ENCODE results near the gene CTTNBP2NL. TPM values are rescaled to one million over a fixed set of nuclear protein-coding genes. Genes with fewer than 3 reads are reported as not detected.

CTTNBP2NL gene
- total RNA-seq, 1 donor from 2014 or later = 47.9 TPM

DNA sequence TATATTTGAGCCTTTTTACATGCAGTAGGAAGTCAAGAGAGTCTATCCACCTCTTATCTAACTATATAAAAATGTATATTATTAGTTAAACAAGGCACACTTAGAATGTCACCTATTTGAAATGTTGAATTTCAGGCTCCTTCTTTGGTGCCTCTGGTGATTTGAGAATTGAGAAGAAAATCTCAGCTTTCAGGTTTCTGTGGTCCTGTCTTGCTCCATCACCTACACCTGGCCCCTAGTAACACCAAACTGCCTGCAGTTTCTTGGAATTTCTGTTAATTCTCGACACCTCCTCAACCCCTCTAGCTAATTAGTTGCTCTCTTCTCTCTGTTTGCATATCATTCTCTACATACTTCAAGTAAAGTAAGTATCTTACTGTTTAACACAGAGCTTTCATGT lies 57.9 kb downstream of the CTTNBP2NL start:
- Mint-ChIP-seq H3K27ac (no peak overlapping the region), H3K4me1 (ENCODE audit: unreplicated experiment) (no peaks in the 10 kb centered on the region), H3K9me3 (no peaks in the 10 kb centered on the region), H3K36me3 (peaks cover 37% of the 10 kb centered on the region), H3K27me3 (no peaks in the 10 kb centered on the region), H3K4me3 (no peak overlapping the region)
- no peak for DNase-seq (ENCODE audit: extremely low spot score, unreplicated experiment)
- TF ChIP-seq, protein P1, sequence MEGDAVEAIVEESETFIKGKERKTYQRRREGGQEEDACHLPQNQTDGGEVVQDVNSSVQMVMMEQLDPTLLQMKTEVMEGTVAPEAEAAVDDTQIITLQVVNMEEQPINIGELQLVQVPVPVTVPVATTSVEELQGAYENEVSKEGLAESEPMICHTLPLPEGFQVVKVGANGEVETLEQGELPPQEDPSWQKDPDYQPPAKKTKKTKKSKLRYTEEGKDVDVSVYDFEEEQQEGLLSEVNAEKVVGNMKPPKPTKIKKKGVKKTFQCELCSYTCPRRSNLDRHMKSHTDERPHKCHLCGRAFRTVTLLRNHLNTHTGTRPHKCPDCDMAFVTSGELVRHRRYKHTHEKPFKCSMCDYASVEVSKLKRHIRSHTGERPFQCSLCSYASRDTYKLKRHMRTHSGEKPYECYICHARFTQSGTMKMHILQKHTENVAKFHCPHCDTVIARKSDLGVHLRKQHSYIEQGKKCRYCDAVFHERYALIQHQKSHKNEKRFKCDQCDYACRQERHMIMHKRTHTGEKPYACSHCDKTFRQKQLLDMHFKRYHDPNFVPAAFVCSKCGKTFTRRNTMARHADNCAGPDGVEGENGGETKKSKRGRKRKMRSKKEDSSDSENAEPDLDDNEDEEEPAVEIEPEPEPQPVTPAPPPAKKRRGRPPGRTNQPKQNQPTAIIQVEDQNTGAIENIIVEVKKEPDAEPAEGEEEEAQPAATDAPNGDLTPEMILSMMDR (conservative IDR thresholded peaks at IDR 0.05) = no peak

GRCh38 chr1:112454316-112454715 lies 58.3 kb downstream of the CTTNBP2NL start:
- H3K9me3 Mint-ChIP-seq = no peaks in the 10 kb centered on the region
- no peak overlapping the region for H3K4me3 Mint-ChIP-seq
- no peak for DNase-seq (ENCODE audit: extremely low spot score, unreplicated experiment)
- peaks cover 2% of the 10 kb centered on the region for H3K4me1 Mint-ChIP-seq (ENCODE audit: unreplicated experiment)
- TF ChIP-seq, protein P1 (conservative IDR thresholded peaks at IDR 0.05) = no peak
- H3K36me3 Mint-ChIP-seq = peaks cover 34% of the 10 kb centered on the region
- no peak overlapping the region for H3K27ac Mint-ChIP-seq
- H3K27me3 Mint-ChIP-seq = no peaks in the 10 kb centered on the region

DNA sequence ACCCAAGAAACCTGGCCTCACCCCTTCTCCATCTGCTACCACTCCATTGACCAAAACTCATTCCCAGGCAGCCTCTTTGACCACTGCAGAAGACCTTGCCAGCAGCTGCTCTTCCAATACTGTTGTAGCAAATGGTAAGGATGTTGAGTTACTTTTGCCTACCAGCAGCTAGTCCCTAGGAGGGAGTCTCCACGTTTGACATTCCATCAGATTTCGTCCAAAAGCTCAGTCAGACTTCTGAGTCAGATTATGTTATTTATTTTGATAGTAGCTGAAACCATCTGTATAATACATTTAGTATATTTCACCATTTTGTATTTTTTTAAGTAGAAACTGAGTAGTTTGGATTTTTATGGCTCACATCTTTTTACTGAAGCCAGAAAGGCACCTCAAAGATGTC lies 61.2 kb downstream of the CTTNBP2NL start:
- no peaks in the 10 kb centered on the region for H3K9me3 Mint-ChIP-seq
- H3K36me3 Mint-ChIP-seq = peaks cover 27% of the 10 kb centered on the region
- peaks cover 10% of the 10 kb centered on the region for H3K4me1 Mint-ChIP-seq (ENCODE audit: unreplicated experiment)
- peak overlapping the region; percentile 62 for H3K27ac Mint-ChIP-seq
- no peaks in the 10 kb centered on the region for H3K27me3 Mint-ChIP-seq
- H3K4me3 Mint-ChIP-seq = no peak overlapping the region
- TF ChIP-seq, protein P1 (conservative IDR thresholded peaks at IDR 0.05) = no peak
- DNase-seq (ENCODE audit: extremely low spot score, unreplicated experiment) = no peak

DNA sequence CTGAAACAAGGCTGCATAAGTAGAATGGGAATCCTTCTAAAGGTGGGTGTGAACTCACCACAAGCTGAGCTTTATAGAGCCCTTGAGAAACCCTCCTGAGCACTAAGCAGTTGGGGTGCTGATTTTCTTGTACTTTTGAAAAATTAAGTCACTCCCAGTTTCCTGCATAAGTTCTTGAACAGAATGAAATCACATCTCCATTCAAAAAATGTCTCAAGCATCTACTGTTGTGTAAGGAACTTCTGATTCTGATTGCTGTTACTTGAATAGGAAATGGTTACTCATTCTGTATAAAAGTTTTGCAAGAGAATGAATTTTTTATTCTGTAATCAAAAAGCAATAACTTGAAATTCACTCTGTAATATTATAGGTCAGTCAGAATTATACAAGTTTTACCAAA lies 61.9 kb downstream of the CTTNBP2NL start:
- peaks cover 13% of the 10 kb centered on the region for H3K4me1 Mint-ChIP-seq (ENCODE audit: unreplicated experiment)
- H3K27me3 Mint-ChIP-seq = no peaks in the 10 kb centered on the region
- no peak overlapping the region for H3K27ac Mint-ChIP-seq
- no peaks in the 10 kb centered on the region for H3K9me3 Mint-ChIP-seq
- peaks cover 27% of the 10 kb centered on the region for H3K36me3 Mint-ChIP-seq
- TF ChIP-seq, protein P1 (conservative IDR thresholded peaks at IDR 0.05) = no peak
- no peak for DNase-seq (ENCODE audit: extremely low spot score, unreplicated experiment)
- H3K4me3 Mint-ChIP-seq = no peak overlapping the region

GRCh38 chr1:112458756-112459155 lies 62.7 kb downstream of the CTTNBP2NL start:
- Mint-ChIP-seq H3K27ac (peak overlapping the region; percentile 70), H3K36me3 (peaks cover 27% of the 10 kb centered on the region), H3K4me1 (ENCODE audit: unreplicated experiment) (peaks cover 14% of the 10 kb centered on the region), H3K9me3 (no peaks in the 10 kb centered on the region), H3K27me3 (no peaks in the 10 kb centered on the region), H3K4me3 (no peak overlapping the region)
- no peak for DNase-seq (ENCODE audit: extremely low spot score, unreplicated experiment)
- TF ChIP-seq, protein P1 (conservative IDR thresholded peaks at IDR 0.05) = no peak

DNA sequence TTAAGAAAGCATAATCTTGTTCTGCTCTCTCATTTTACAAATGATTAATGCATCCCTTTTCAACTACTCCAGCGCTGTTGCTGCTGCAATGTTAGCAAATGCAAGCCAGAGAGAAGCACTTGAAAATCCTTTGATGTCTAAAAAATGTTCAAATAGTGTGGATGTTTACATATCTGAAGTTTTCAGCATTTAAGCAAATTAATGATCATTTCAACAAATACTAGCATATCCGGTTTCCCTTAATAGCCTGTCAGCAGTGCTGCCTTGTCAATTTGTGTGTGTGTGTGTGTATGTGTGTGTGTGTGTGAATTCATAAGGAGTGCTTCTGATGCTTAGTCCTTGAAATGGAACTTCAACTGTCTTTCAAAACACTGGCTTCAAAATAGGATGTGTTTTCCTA lies 64.6 kb downstream of the CTTNBP2NL start:
- Mint-ChIP-seq H3K36me3 (peaks cover 19% of the 10 kb centered on the region), H3K9me3 (no peaks in the 10 kb centered on the region), H3K4me3 (peak overlapping the region; percentile 52), H3K27ac (peak overlapping the region; percentile 94), H3K27me3 (no peaks in the 10 kb centered on the region), H3K4me1 (ENCODE audit: unreplicated experiment) (peaks cover 28% of the 10 kb centered on the region)
- no peak for DNase-seq (ENCODE audit: extremely low spot score, unreplicated experiment)
- TF ChIP-seq, protein P1 (conservative IDR thresholded peaks at IDR 0.05) = no peak

Data from type B pancreatic cell (in vitro differentiated cells).